ENCODE measurements around the gene AP3D1. TPM values are rescaled to one million over a fixed set of nuclear protein-coding genes. Genes with fewer than 3 reads are reported as not detected.

AP3D1 gene
- total and polyA plus RNA-seq, 3 donors from 2014 or later, result 134 to 204 (median 201) TPM

DNA sequence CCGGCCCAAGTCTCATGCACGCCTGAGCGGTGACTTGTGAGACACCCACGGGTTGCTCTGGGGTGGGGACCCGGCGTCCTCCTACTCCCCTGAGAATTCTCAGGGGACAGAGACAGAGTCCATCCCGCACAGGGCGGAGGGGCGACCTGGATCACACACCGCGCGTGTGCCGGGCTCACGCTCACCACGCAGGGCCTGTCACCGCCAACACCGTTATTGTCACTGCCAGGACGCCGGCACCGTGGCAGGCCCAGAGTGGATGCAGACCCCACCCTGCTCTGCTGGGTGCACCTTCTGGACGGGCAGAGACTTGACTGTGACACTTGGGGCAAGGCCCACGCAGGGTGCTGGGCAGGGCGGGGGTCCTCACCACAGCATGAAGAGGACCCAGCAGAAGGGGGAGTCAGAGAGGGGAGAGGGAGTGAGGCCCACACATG is 71.5 kb downstream of the AP3D1 start:
- no peaks in the 10 kb centered on the region for H3K9me3 ChIP-seq
- no peak for DNase-seq
- WGBS, 2 donors, result 90 to 97% methylated on average over 2 to 22 of the region's 23 CpGs
- H3K27ac ChIP-seq, result no peak overlapping the region
- intact Hi-C loops (cut with DNase I; ENCODE audit: low total_unique reads), result loop anchor here (10.0 kb wide), 1 partner anchor 55 kb away; no protein-coding TSS in a partner anchor
- H3K27me3 ChIP-seq, result no peaks in the 10 kb centered on the region
- TF ChIP-seq POLR2A (IDR thresholded peaks at IDR 0.05), result no peak
- TF ChIP-seq, protein P1, sequence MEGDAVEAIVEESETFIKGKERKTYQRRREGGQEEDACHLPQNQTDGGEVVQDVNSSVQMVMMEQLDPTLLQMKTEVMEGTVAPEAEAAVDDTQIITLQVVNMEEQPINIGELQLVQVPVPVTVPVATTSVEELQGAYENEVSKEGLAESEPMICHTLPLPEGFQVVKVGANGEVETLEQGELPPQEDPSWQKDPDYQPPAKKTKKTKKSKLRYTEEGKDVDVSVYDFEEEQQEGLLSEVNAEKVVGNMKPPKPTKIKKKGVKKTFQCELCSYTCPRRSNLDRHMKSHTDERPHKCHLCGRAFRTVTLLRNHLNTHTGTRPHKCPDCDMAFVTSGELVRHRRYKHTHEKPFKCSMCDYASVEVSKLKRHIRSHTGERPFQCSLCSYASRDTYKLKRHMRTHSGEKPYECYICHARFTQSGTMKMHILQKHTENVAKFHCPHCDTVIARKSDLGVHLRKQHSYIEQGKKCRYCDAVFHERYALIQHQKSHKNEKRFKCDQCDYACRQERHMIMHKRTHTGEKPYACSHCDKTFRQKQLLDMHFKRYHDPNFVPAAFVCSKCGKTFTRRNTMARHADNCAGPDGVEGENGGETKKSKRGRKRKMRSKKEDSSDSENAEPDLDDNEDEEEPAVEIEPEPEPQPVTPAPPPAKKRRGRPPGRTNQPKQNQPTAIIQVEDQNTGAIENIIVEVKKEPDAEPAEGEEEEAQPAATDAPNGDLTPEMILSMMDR (IDR thresholded peaks at IDR 0.05), result no peak
- H3K36me3 ChIP-seq (ENCODE audit: low read depth, missing control alignments), result no peaks in the 10 kb centered on the region
- H3K4me1 ChIP-seq, result peaks cover 6% of the 10 kb centered on the region
- no peak overlapping the region for H3K4me3 ChIP-seq

DNA sequence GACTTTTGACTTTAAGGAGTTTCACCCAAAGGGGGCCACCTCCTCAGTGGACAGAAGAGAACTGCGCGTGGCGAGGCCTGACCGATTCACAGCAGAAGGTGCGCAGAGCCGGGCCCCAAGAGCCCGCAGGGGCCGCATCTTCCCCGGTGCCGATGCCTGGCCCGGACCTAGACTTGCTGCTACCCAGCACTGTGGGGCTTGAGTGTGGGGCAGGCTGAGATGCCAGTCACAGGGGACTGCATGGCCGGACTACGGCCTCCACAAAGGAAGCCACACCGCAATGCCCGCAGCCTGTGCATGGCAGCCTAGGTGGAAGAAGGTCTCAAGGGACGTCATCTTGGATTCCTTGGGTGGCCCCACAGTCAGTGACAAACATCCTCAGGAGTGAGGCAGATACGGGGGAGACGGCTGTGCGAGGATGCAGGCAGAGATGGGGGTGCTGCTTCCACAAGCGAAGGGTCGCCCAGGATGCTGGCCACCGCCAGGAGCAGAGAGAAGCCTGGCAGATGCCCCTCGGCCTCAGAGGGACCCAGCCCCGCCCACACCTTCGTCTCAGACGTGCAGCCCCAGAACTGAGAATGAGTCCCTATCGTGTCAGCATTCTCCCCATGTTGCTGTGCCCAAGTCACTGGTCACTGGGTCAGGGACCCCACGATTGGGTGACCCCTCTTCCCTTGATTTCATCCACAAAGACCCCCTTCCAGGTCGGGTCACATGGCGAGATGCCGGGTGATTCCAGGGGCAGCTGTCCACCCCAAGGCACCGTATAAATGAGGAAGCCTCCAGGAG is 72.1 kb downstream of the AP3D1 start:
- no peak for TF ChIP-seq POLR2A (IDR thresholded peaks at IDR 0.05)
- TF ChIP-seq, protein P1 (IDR thresholded peaks at IDR 0.05), result no peak
- intact Hi-C loops (cut with DNase I; ENCODE audit: low total_unique reads), result loop anchor here (10.0 kb wide), 1 partner anchor 54 kb away; no protein-coding TSS in a partner anchor
- H3K36me3 ChIP-seq (ENCODE audit: low read depth, missing control alignments), result no peaks in the 10 kb centered on the region
- H3K9me3 ChIP-seq, result no peaks in the 10 kb centered on the region
- WGBS, 2 donors, result 91 to 92% methylated on average over 20 to 32 of the region's 32 CpGs
- no peak overlapping the region for H3K27ac ChIP-seq
- H3K4me3 ChIP-seq, result no peak overlapping the region
- H3K4me1 ChIP-seq, result peaks cover 6% of the 10 kb centered on the region
- no peaks in the 10 kb centered on the region for H3K27me3 ChIP-seq
- DNase-seq, result no peak

DNA sequence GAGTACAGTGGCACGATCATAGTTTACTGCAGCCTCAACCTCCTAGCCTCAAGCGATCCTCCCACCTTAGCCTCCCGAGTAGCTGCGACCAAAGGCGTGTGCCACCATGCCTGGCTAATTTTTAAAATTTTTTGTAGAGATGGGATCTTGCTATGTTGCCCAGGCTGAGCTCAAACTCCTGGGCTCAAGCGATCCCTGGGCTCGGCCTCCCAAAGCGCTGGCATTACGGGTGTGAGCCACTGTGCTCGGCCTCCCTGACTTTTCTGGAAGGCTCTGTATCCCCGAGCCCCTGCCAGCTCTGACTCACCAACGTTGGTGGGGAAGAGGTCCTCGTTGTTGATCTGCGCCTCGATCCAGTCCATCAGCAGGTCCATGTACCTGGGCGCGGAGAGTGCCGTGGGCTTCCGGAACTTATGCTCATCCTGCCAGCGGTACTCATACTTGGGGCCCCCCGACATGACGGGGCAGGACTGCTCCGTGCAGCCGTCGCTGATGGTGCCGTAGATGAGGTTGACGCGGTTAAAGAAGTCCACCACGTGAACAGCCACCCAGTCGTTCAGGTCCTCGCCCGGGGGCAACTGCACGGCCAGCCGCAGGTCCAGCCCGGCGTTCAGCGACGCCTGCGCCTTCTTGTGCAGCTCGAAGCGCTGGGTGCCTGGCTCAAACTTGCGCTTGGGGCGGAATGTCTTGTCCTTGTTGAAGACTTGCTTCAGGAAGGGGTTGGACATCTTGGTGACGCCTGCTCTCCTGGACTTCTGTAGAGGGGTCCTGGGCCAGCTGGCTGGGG is 73.3 kb downstream of the AP3D1 start:
- H3K36me3 ChIP-seq (ENCODE audit: low read depth, missing control alignments), result no peaks in the 10 kb centered on the region
- H3K4me3 ChIP-seq, result no peak overlapping the region
- H3K9me3 ChIP-seq, result no peaks in the 10 kb centered on the region
- H3K27me3 ChIP-seq, result no peaks in the 10 kb centered on the region
- no peak for DNase-seq
- no peak for TF ChIP-seq POLR2A (IDR thresholded peaks at IDR 0.05)
- TF ChIP-seq, protein P1 (IDR thresholded peaks at IDR 0.05), result no peak
- no peaks in the 10 kb centered on the region for H3K4me1 ChIP-seq
- intact Hi-C loops (cut with DNase I; ENCODE audit: low total_unique reads), result loop anchor here (10.0 kb wide), 1 partner anchor 53 kb away; no protein-coding TSS in a partner anchor
- 95 to 97% methylated on average over 31 to 44 of the region's 44 CpGs for WGBS, 2 donors
- H3K27ac ChIP-seq, result no peak overlapping the region

DNA sequence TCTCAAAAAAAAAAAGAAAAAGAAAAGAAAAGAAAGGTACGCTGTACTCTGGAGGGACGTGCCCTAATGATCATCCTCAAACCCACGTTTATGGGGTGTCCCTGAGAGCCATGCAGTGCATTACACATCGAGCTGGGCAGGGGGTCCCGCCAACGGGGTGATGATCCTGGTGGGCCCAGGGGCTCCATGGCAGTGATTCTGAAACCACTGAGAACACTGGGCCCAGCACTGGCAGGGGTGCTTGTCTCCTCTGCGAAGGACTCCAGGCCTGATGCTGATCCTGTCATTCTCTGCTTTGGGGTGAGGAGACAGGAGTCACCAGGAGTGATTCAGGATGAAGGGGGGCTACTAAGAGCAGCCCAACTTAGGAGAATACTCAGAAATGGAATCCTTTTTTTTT is 74.0 kb downstream of the AP3D1 start:
- Histone ChIP-seq H3K4me3 (no peak overlapping the region), H3K9me3 (no peaks in the 10 kb centered on the region), H3K36me3 (ENCODE audit: low read depth, missing control alignments) (no peaks in the 10 kb centered on the region), H3K27me3 (no peaks in the 10 kb centered on the region), H3K27ac (no peak overlapping the region), H3K4me1 (no peaks in the 10 kb centered on the region)
- no peak for DNase-seq
- 84 to 94% methylated on average over 7 of the region's 7 CpGs for WGBS, 2 donors
- intact Hi-C loops (cut with DNase I; ENCODE audit: low total_unique reads), result loop anchor here (10.0 kb wide), 1 partner anchor 53 kb away; no protein-coding TSS in a partner anchor
- no peak for TF ChIP-seq POLR2A (IDR thresholded peaks at IDR 0.05)
- TF ChIP-seq, protein P1 (IDR thresholded peaks at IDR 0.05), result no peak
